GM12892 (cell line): Measurements from ENCODE around the gene SLC7A6.

Experiments
- POLR2A ChIP-seq: IDR thresholded peaks from 2 replicates; pipeline ENCODE4 v1.6.1; 2011; ENCODE audit warnings: low read depth, low read length, control low read depth
- POLR2AphosphoS5 ChIP-seq: IDR thresholded peaks from 2 replicates; pipeline ENCODE4 v1.6.1; 2011; ENCODE audit warnings: low read depth, low read length, control low read depth
- TAF1 ChIP-seq: IDR thresholded peaks from 2 replicates; pipeline ENCODE4 v1.6.1; 2011; ENCODE audit warnings: low read depth, mild to moderate bottlenecking, control low read depth, low read length, borderline replicate concordance

DNA sequence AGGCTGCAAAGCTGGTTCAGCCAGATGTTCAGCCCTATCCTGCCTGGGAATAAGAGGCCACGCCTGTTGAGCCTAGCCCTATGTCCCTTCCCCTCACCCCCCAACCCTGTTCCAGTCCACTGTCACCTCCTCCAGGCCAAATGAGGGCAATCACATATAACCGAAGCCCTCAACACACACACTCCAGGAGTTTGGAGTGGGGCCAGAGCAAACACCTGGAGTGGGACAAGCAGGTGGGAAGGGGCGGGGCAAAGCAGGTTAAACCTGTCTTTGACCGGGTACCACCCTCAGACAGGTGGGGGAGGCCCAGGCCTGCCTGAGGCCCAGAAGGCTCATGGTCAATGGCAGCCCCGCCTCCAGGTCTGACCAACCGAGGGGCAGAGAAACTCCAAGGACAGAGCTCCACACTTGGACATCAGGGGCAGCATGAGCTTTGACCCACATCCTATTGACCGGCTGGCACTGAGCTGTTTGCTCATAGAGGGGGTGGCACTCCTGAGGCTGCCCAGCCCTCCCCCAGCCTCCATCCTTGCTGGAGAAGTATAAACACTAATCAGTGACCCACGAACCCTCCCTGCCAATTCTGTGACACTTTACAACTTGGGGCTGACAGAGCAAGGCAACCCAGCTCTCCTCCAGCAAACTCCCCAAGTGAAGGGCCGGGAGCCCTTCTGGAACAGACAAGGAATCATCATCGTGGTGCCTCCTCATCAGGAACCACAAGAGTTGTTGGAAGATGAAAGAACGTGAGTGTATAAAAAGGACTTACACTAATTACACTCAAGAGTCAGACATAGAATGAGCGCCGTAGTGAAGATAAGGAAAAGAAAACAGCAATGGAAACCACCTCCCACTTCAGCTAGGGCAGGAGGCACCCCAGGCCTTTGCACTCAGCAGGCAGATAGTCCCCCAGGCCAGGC is 29.9 kb upstream of the SLC7A6 start:
- TF ChIP-seq TAF1 (no peak), POLR2A (no peak), POLR2AphosphoS5 (no peak)
